B cell (primary cell): ENCODE data around the gene PLCG2. TPM values are rescaled to one million over a fixed set of nuclear protein-coding genes. Genes with fewer than 3 reads are reported as not detected.

Experiments used
- ATAC-seq: fragments of 200-7000 bp; cut with Tn5 transposase; one replicate; pipeline ENCODE4 v1.10.0; 2021; ENCODE audit warnings: low read depth, mild to moderate bottlenecking, moderate number of reproducible peaks, moderate library complexity
- CTCF ChIA-PET: fragments of 350-600 bp; sonication (Branson Sonifier 250); formaldehyde crosslinking; loops from one replicate; lab custom pipeline; 2021; ENCODE audit warnings: antibody characterized with exemption, inconsistent platforms; lab: Charles Lee
- POLR2A ChIA-PET: fragments of 350-600 bp; sonication (Branson Sonifier 250); formaldehyde crosslinking; loops from one replicate; lab custom pipeline; 2021; ENCODE audit warnings: antibody characterized with exemption; lab: Charles Lee
- DNase-seq: peaks from one replicate; pipeline ENCODE4 v3.0.0; 2013
- H2AFZ ChIP-seq: 2 replicates; pipeline ENCODE4 v1.6.1; 2012; ENCODE audit warnings: mild to moderate bottlenecking, low read depth, low read length; ENCODE audit not compliant: insufficient read depth, poor library complexity, severe bottlenecking
- H3K27ac ChIP-seq, 2 donors: 1 replicate in 1 of 2; 2 replicates in 1 of 2; pipeline ENCODE4 v1.5.1; 2012 to 2013; ENCODE audit warnings: low read length in 2 of 2, mild to moderate bottlenecking in 2 of 2, moderate library complexity in 1 of 2
- H3K27me3 ChIP-seq, 4 experiments: fragments of 200-600 bp in 1 of 4; sonication (generic) in 1 of 4; replicated peaks in 1 of 4; 1 replicate in 2 of 4; 2 replicates in 2 of 4; pipeline versions ENCODE4 v1.6.1 to v1.7.0; 2013 to 2016; ENCODE audit warnings: low read length in 3 of 4, mild to moderate bottlenecking in 2 of 4, mixed read lengths in 1 of 4, moderate library complexity in 1 of 4; ENCODE audit not compliant: insufficient read depth in 4 of 4, control insufficient read depth in 3 of 4; ENCODE audit errors: control extremely low read depth in 1 of 4
- H3K36me3 ChIP-seq, 2 experiments: replicated peaks in 1 of 2; 1 replicate in 1 of 2; 2 replicates in 1 of 2; pipeline versions ENCODE4 v1.6.1 to v1.7.1; 2013; ENCODE audit warnings: low read length in 1 of 2; ENCODE audit not compliant: insufficient read depth in 2 of 2, control insufficient read depth in 1 of 2; ENCODE audit errors: control extremely low read depth in 1 of 2, extremely low read depth in 1 of 2
- H3K4me1 ChIP-seq, 2 donors: fragments of 200-600 bp in 1 of 2; sonication (generic) in 1 of 2; 1 replicate in 1 of 2; 2 replicates in 1 of 2; pipeline versions ENCODE4 v1.5.1 to v1.6.1; 2013 to 2017; ENCODE audit warnings: low read length in 2 of 2; ENCODE audit not compliant: control insufficient read depth in 2 of 2, insufficient read depth in 2 of 2
- H3K4me2 ChIP-seq: replicated peaks from 2 replicates; pipeline ENCODE3; 2012; ENCODE audit warnings: mild to moderate bottlenecking, low read depth, low read length; ENCODE audit not compliant: poor library complexity, severe bottlenecking
- H3K4me3 ChIP-seq, 5 experiments: fragments of 200-600 bp in 1 of 5; sonication (generic) in 1 of 5; 1 replicate in 3 of 5; 2 replicates in 2 of 5; pipeline versions ENCODE4 v1.5.1 to v1.7.0; 2011 to 2016; ENCODE audit warnings: low read length in 4 of 5, mild to moderate bottlenecking in 4 of 5, low read depth in 2 of 5, control low read depth in 1 of 5, moderate library complexity in 1 of 5; ENCODE audit not compliant: insufficient read depth in 1 of 5; ENCODE audit errors: control extremely low read depth in 1 of 5, extremely low read depth in 1 of 5
- H3K79me2 ChIP-seq: fragments of 200-600 bp; sonication (generic); one replicate; pipeline ENCODE4 v1.6.0; 2016; ENCODE audit warnings: low read length; ENCODE audit not compliant: control insufficient read depth, insufficient read depth
- H3K9ac ChIP-seq: fragments of 200-600 bp; sonication (generic); 2 replicates; pipeline ENCODE4 v1.6.1; 2017; ENCODE audit warnings: mild to moderate bottlenecking, low read length, moderate library complexity
- H3K9me3 ChIP-seq, 3 donors: one replicate each; pipeline versions ENCODE4 v1.6.1 to v1.7.1; 2013; ENCODE audit warnings: low read length in 2 of 3; ENCODE audit not compliant: control insufficient read depth in 2 of 3, insufficient read depth in 1 of 3; ENCODE audit errors: control extremely low read depth in 1 of 3
- H4K20me1 ChIP-seq: 2 replicates; pipeline ENCODE4 v1.6.0; 2012; ENCODE audit warnings: mild to moderate bottlenecking, low read length; ENCODE audit not compliant: insufficient read depth, control insufficient read depth, poor library complexity, severe bottlenecking
- H3K27ac Mint-ChIP-seq: one replicate; pipeline ENCODE4 v1.8.0; 2021; ENCODE audit warnings: mixed read lengths
- H3K27me3 Mint-ChIP-seq: one replicate; pipeline ENCODE4 v1.8.0; 2021; ENCODE audit warnings: mixed read lengths
- H3K4me1 Mint-ChIP-seq: one replicate; pipeline ENCODE4 v1.8.0; 2021; ENCODE audit warnings: mixed read lengths
- H3K4me3 Mint-ChIP-seq: one replicate; pipeline ENCODE4 v1.8.0; 2021; ENCODE audit warnings: mixed read lengths
- H3K9me3 Mint-ChIP-seq: one replicate; pipeline ENCODE4 v1.8.0; 2022; ENCODE audit warnings: mixed read lengths; ENCODE audit not compliant: insufficient read depth
- CTCF ChIP-seq: fragments of 200-600 bp; IDR thresholded peaks from one replicate; pipeline ENCODE4 v1.8.0; 2022; ENCODE audit warnings: antibody characterized with exemption, mild to moderate bottlenecking
- EZH2 ChIP-seq: IDR thresholded peaks from 2 replicates; pipeline ENCODE4 v1.6.1; 2012; ENCODE audit warnings: borderline replicate concordance, low read depth, mild to moderate bottlenecking, moderate library complexity, low read length; ENCODE audit not compliant: insufficient read depth, poor library complexity, severe bottlenecking
- WGBS: methylation state at CpG from one replicate; pipeline ENCODE4 v1.1.5; 2013; ENCODE audit warnings: missing lambda C conversion rate; ENCODE audit not compliant: insufficient coverage; 5-methylcytosine and 5-hydroxymethylcytosine counted together
- intact Hi-C: fragments of 100-400 bp; cut with micrococcal nuclease; formaldehyde crosslinking; loops from one replicate; pipeline ENCODE4 v1.10.0; 2022
- polyA plus RNA-seq: library from polyadenylated mRNA; depleted of rRNA; stranded (reverse); fragments of >200 nt; gene quantifications from 2 replicates; pipeline ENCODE4 v1.2.3, GENCODE V29; 2012
- total RNA-seq, 2 donors: library from RNA; stranded (reverse); fragments of 120-200 nt in 1 of 2; gene quantifications; 1 replicate in 1 of 2; 2 replicates in 1 of 2; pipeline versions ENCODE4 v1.2.3 to v1.2.4, GENCODE V29; 2013 to 2022

Gene PLCG2
- total and polyA plus RNA-seq, 2 donors (not counting 1 experiment from before 2014, with no cell fraction given), result 194 to 812 TPM

- peak overlapping the region; percentile 79 to 91 for H3K27ac ChIP-seq
- H3K79me2 ChIP-seq, result peaks cover 97% of the 10 kb centered on the region
- POLR2A ChIA-PET, result interaction anchor here (0.9 to 3.1 kb wide), 2 partner anchors 15 to 20 kb away, joined by 9 to 10 read pairs; no protein-coding TSS in a partner anchor
- no peaks in the 10 kb centered on the region for H3K27me3 Mint-ChIP-seq
- peak overlapping the region; percentile 97 for H3K27ac Mint-ChIP-seq
- DNase-seq (peak; percentile 63), ATAC-seq (peak; percentile 28)
- TF ChIP-seq CTCF (no peak), EZH2 (no peak)
- peak overlapping the region; percentile 86 for H3K4me3 Mint-ChIP-seq
- peaks cover 92 to 98% of the 10 kb centered on the region in 2 donors for H3K4me1 ChIP-seq
- H3K27me3 ChIP-seq, result no peaks in the 10 kb centered on the region
- H3K4me2 ChIP-seq, result peak overlapping the region; percentile 64
- H3K9me3 ChIP-seq, result no peaks in the 10 kb centered on the region
- H2AFZ ChIP-seq, result no peak overlapping the region
- peaks cover 55% of the 10 kb centered on the region for H4K20me1 ChIP-seq
- peaks cover under 1 to 20% of the 10 kb centered on the region in 2 experiments for H3K36me3 ChIP-seq
- H3K9ac ChIP-seq, result peak overlapping the region; percentile 1
- no peaks in the 10 kb centered on the region for H3K9me3 Mint-ChIP-seq
- WGBS, result 4% methylated on average over 7 of the region's 9 CpGs
- CTCF ChIA-PET, result interaction anchor here (0.9 to 2.1 kb wide), 5 partner anchors 14 to 99 kb away, joined by 3 to 4 read pairs (median 4); no protein-coding TSS in a partner anchor
- H3K4me1 Mint-ChIP-seq, result peaks cover 86% of the 10 kb centered on the region
- intact Hi-C loops, result loop anchor here (2.0 to 10.0 kb wide), 5 partner anchors 15 to 333 kb away; partner anchors contain the start of gene PLCG2
- H3K4me3 ChIP-seq, result peak overlapping the region in 2 of 5 experiments; percentile 2 to 20
These were observed 58.2 kb downstream of the PLCG2 start for GRCh38 chr16:81837312-81837751.

DNA sequence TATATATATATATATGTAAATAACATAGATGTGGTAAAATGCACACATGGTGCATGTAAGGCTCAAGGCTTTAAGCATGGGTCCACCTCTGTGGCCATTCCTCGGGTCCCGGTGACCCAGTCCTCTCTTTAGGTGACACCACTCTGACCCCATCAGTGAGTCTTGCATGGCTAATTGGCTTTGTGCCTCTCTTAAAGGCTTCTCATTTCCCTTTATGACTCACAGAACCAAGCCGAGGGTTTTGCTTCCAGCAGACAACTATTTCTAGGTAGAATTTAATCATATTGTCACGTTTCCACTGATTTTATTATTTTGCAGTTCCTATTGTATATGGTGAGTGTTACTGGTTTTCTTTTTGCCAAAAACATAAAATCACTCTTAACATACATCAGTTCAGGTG lies 59.7 kb downstream of the PLCG2 start:
- Histone ChIP-seq H3K36me3 (peaks cover 1 to 14% of the 10 kb centered on the region in 2 experiments), H3K4me2 (peak overlapping the region; percentile 21), H2AFZ (no peak overlapping the region), H3K79me2 (peaks cover 97% of the 10 kb centered on the region), H3K27me3 (no peaks in the 10 kb centered on the region), H3K4me1 (peaks cover 92 to 98% of the 10 kb centered on the region in 2 donors), H3K4me3 (no peak overlapping the region), H3K27ac (peak overlapping the region in 1 of 2 donors; percentile 59), H3K9me3 (no peaks in the 10 kb centered on the region), H3K9ac (peak overlapping the region; percentile 4), H4K20me1 (peaks cover 56% of the 10 kb centered on the region)
- Mint-ChIP-seq H3K4me1 (peaks cover 90% of the 10 kb centered on the region), H3K4me3 (peak overlapping the region; percentile 68), H3K9me3 (no peaks in the 10 kb centered on the region), H3K27ac (peak overlapping the region; percentile 81), H3K27me3 (no peaks in the 10 kb centered on the region)
- ATAC-seq, result peak; percentile 20
- intact Hi-C loops, result loop anchor here (10.0 kb wide), 1 partner anchor 334 kb away; no protein-coding TSS in a partner anchor
- WGBS, result 50% methylated on average over 2 of the region's 4 CpGs
- no peak for DNase-seq
- TF ChIP-seq EZH2, result no peak
- no peak for TF ChIP-seq CTCF
- CTCF ChIA-PET, result no interaction called here
- POLR2A ChIA-PET, result no interaction called here
